Psoas muscle (tissue), 8 donors: ENCODE data around the gene AP5Z1. TPM values are rescaled to one million over a fixed set of nuclear protein-coding genes. Genes with fewer than 3 reads are reported as not detected.

ENCODE experiments used
- ATAC-seq, 4 donors: fragments of 200-7000 bp; cut with Tn5 transposase; one replicate each; pipeline ENCODE4 v1.9.1; 2020; ENCODE audit warnings: moderate library complexity in 3 of 4, mild to moderate bottlenecking in 2 of 4
- DNase-seq, 2 donors: peaks; one replicate each; pipeline ENCODE4 v3.0.0-alpha.2; 2020
- H3K27ac ChIP-seq: fragments of 200-600 bp; one replicate; pipeline ENCODE4 v1.8.0; 2022
- H3K27me3 ChIP-seq, 3 donors: fragments of 200-600 bp in 1 of 3; one replicate each; pipeline versions ENCODE4 v1.6.1 to v1.8.0; 2013 to 2022; ENCODE audit warnings: low read length in 2 of 3, mild to moderate bottlenecking in 2 of 3, moderate library complexity in 1 of 3; ENCODE audit not compliant: insufficient read depth in 3 of 3
- H3K36me3 ChIP-seq, 2 donors: fragments of 200-600 bp in 1 of 2; one replicate each; pipeline versions ENCODE4 v1.6.1 to v1.8.0; 2013 to 2022; ENCODE audit warnings: low read depth in 1 of 2, mild to moderate bottlenecking in 1 of 2, moderate library complexity in 1 of 2; ENCODE audit not compliant: insufficient read depth in 1 of 2
- H3K4me1 ChIP-seq: fragments of 200-600 bp; one replicate; pipeline ENCODE4 v1.8.0; 2022
- H3K4me3 ChIP-seq: fragments of 200-600 bp; one replicate; pipeline ENCODE4 v1.8.0; 2022; ENCODE audit warnings: mild to moderate bottlenecking
- H3K9me3 ChIP-seq: fragments of 200-600 bp; one replicate; pipeline ENCODE4 v1.8.0; 2022
- WGBS, 3 donors: extraction: QIAGEN DNeasy Blood & Tissue Kit; methylation state at CpG; one replicate each; pipeline versions ENCODE4 v1.1.6 to v1.1.7; 2013; 5-methylcytosine and 5-hydroxymethylcytosine counted together
- intact Hi-C, 2 donors: fragments of 100-400 bp; cut with DNase I; formaldehyde crosslinking; loops; one replicate each; pipeline versions ENCODE4 v1.11.0 to v1.14.2; 2022
- long read RNA-seq, 2 donors: library from polyadenylated mRNA; unstranded; transcript quantifications; one replicate each; pipeline ENCODE4 v2.0.0, GENCODE V29; 2021
- polyA plus RNA-seq, 3 donors: library from polyadenylated mRNA; stranded (reverse); fragments of 200-250 nt; gene quantifications; one replicate each; pipeline ENCODE4 v1.2.3, GENCODE V29; 2013
- total RNA-seq, 4 donors: library from RNA; stranded (reverse); fragmentation: NEBNext Ultra II Directional in 2 of 4; extraction: Animal tissue kit (Norgen Biotek cat#: 25700) in 2 of 4; gene quantifications; one replicate each; pipeline versions ENCODE4 v1.2.1 to v1.2.4, GENCODE V29; 2021 to 2023
- TF ChIP-seq, protein P1 (sequence below): fragments of 200-600 bp; IDR thresholded peaks from one replicate; pipeline ENCODE4 v1.8.0; 2022; ENCODE audit warnings: antibody characterized with exemption
- donor health status: healthy with polysubstance abuse.
- donor health status: DM: no; HTN: no; CAD: no; lungs with moderate emphysema.
- donor health status: Bipolar disorder and iron deficiency.
- donor health status: healthy.
- donor health status: DM: yes; HTN: yes; CAD: no.
- donor health status: DM: no; HTN: no; CAD: no.
- donor health status: DM: no; HTN: no; CAD: no.
- donor health status: DM: yes; HTN: yes; CAD: no.

Gene AP5Z1, protein sequence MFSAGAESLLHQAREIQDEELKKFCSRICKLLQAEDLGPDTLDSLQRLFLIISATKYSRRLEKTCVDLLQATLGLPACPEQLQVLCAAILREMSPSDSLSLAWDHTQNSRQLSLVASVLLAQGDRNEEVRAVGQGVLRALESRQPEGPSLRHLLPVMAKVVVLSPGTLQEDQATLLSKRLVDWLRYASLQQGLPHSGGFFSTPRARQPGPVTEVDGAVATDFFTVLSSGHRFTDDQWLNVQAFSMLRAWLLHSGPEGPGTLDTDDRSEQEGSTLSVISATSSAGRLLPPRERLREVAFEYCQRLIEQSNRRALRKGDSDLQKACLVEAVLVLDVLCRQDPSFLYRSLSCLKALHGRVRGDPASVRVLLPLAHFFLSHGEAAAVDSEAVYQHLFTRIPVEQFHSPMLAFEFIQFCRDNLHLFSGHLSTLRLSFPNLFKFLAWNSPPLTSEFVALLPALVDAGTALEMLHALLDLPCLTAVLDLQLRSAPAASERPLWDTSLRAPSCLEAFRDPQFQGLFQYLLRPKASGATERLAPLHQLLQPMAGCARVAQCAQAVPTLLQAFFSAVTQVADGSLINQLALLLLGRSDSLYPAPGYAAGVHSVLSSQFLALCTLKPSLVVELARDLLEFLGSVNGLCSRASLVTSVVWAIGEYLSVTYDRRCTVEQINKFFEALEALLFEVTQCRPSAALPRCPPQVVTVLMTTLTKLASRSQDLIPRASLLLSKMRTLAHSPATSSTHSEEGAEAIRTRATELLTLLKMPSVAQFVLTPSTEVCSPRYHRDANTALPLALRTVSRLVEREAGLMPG
- 10 to 100 TPM in 1 of 4 donors, 1 to 10 TPM in 3; 6.6 to 20.1 (median 8.7) TPM for total RNA-seq
- 10 to 100 TPM; 12.1 to 19.2 (median 15.2) TPM for polyA plus RNA-seq
- long read RNA-seq, donor 1, transcript AP5Z1-201 (17 exons, 2,889 nt): major isoform, 6 of 9 reads
- long read RNA-seq, donor 1, partial matches to known transcripts: 1 of 9 reads
- long read RNA-seq, donor 1, other reads (novel, unspliced or antisense): 2 of 9 reads
- long read RNA-seq, donor 2, transcript AP5Z1-201 (17 exons, 2,889 nt): major isoform, 32 of 62 reads
- long read RNA-seq, donor 2, transcript AP5Z1-209 (16 exons, 2,667 nt): minor isoform, 6 of 62 reads
- long read RNA-seq, donor 2, partial matches to known transcripts: 11 of 62 reads
- long read RNA-seq, donor 2, other reads (novel, unspliced or antisense): 13 of 62 reads

DNA sequence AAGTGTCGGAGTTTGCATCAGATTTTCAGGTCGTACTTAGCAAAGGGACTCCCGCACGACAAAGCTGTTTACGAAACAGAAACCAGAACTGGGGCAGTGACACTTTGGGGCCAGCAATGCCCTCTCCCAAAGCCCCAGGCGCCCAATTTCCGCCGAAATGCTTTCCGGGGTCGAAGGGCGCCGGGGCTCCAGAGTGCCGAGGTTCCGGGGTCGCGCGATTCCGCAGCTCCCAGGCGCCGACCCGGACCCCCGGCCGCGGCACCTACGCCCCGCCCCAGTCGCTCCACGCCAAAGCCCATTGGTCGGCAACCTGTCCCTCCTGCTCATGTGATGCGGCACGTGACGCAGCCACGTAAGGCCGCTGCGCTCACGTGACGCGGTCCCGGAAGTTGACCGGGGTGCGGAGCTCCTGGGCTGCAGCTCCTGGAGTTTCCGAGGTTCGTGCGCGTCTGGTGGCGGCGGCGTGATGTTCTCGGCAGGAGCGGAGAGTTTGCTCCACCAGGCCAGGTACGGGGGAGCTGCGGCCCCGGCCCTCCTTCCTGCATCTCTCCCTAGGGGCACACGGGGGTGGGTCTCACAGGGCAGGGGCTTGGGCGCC lies at the start of gene AP5Z1:
TSS of gene AP5Z1 (plus strand) at position 374 of the 598 bp plus-strand sequence. CDS start at position 467, 93 bp downstream.
- TF ChIP-seq, protein P1, sequence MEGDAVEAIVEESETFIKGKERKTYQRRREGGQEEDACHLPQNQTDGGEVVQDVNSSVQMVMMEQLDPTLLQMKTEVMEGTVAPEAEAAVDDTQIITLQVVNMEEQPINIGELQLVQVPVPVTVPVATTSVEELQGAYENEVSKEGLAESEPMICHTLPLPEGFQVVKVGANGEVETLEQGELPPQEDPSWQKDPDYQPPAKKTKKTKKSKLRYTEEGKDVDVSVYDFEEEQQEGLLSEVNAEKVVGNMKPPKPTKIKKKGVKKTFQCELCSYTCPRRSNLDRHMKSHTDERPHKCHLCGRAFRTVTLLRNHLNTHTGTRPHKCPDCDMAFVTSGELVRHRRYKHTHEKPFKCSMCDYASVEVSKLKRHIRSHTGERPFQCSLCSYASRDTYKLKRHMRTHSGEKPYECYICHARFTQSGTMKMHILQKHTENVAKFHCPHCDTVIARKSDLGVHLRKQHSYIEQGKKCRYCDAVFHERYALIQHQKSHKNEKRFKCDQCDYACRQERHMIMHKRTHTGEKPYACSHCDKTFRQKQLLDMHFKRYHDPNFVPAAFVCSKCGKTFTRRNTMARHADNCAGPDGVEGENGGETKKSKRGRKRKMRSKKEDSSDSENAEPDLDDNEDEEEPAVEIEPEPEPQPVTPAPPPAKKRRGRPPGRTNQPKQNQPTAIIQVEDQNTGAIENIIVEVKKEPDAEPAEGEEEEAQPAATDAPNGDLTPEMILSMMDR: no peak
- intact Hi-C loops: loop anchor here in 1 of 2 donors (2.0 kb wide), 1 partner anchor 25 kb away; no protein-coding TSS in a partner anchor
- DNase-seq: peak; percentile 97 to 98
- 0% methylated on average over 53 to 55 of the region's 55 CpGs for WGBS, 3 donors
- peak; percentile 98 to 99 (median 98) for ATAC-seq
- H3K4me3 ChIP-seq: peak within 1 kb of the TSS; percentile 97
- H3K36me3 ChIP-seq: peaks cover 0 to 15% of the 10 kb centered on the region in 2 donors
- no peaks in the 10 kb centered on the region for H3K9me3 ChIP-seq
- H3K4me1 ChIP-seq: peaks cover 11% of the 10 kb centered on the region
- no peaks in the 10 kb centered on the region for H3K27me3 ChIP-seq
- H3K27ac ChIP-seq: peak within 1 kb of the TSS; percentile 96

DNA sequence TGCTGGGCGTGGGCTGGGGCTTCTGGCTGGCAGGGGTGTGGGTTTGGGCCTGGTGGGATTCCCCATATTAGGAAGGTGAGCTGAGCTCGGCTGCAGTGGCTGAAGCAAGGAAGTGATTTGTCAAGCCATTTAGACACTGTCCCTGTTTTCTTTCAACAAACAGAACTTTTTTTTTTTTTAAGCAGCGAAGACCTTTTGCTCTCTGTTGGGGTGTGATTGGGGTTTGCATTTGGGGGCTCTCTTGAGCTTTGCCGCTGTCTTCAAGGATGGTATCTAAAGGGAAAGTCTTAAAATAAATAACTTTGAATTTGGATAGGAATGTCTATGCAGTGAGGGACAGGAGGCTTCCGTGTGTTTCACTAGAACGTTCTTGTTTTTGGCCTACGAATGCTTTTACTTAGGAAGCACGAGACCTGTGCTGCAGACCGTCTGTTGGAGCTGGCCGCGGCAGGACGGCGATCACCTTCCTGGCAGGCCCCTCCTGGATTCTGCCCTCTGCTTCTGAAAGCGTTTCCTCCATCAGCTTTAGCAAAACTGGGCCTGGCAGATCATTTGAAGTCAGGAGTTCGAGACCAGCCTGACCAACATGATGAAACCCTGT lies 49.5 kb upstream of the AP5Z1 start:
- intact Hi-C loops: no loop called here
- Histone ChIP-seq H3K9me3 (no peaks in the 10 kb centered on the region), H3K4me3 (peak overlapping the region; percentile 69), H3K27ac (peak overlapping the region; percentile 97), H3K27me3 (no peaks in the 10 kb centered on the region), H3K4me1 (peaks cover 44% of the 10 kb centered on the region), H3K36me3 (peaks cover 0 to 4% of the 10 kb centered on the region in 2 donors)
- TF ChIP-seq, protein P1: no peak
- no peak for ATAC-seq
- WGBS, 3 donors: 29 to 52% (median 37%) methylated on average over 15 of the region's 15 CpGs
- DNase-seq: no peak

DNA sequence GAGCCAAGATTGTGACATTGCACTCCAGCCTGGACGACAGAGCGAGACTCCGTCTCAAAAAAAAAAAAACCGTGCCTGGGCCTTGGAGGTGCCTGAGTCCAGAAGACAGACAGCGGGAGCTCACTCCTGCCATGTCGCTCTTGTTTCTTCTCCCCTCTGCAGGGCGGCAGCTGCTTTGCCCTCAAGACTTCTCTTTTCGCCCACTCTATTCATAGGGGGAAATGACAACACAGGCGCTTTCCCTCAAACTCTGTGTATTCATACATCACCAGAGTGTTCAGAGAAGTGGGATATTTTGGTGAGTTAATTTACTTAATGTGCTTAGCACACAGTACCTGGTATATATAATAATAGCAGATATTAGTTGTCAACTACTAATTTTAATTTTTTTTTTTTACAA lies 48.9 kb upstream of the AP5Z1 start:
- ATAC-seq (no peak), DNase-seq (no peak)
- H3K4me1 ChIP-seq: peaks cover 44% of the 10 kb centered on the region
- H3K9me3 ChIP-seq: no peaks in the 10 kb centered on the region
- H3K36me3 ChIP-seq: peaks cover 0 to 4% of the 10 kb centered on the region in 2 donors
- no peaks in the 10 kb centered on the region for H3K27me3 ChIP-seq
- intact Hi-C loops: no loop called here
- 80 to 91% (median 85%) methylated on average over 9 of the region's 9 CpGs for WGBS, 3 donors
- H3K4me3 ChIP-seq: peak overlapping the region; percentile 69
- TF ChIP-seq, protein P1: no peak
- peak overlapping the region; percentile 97 for H3K27ac ChIP-seq
